GM15510 (cell line): Measurements from ENCODE around the gene ESR1.

Experiments
- POLR2A ChIP-seq: IDR thresholded peaks from 3 replicates; pipeline ENCODE4 v1.6.1; 2011; ENCODE audit warnings: borderline replicate concordance; ENCODE audit not compliant: insufficient read length; ENCODE audit errors: extremely low read depth

ESR1 gene

GRCh38 chr6:152135755-152136448 is 328.4 kb downstream of the ESR1 start:
- TF ChIP-seq POLR2A, result no peak

DNA sequence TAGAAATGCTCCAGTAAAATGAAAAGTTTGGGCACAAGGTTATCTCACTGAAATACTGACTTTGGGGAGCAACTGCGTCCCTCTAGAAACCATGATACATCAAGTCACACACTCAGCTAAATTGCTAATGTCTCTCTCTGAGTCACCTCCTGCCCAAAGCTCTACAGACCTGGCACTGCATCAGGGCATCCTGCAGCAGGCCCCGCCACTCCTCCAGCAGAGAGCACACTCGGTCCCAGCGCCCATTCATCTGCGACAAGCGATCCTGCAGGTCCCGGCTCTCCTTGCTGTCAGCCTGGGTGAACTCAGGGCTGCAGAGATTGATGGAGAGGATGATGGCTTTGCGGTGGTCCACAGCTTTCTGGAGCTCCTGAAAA is 329.0 kb downstream of the ESR1 start:
- TF ChIP-seq POLR2A, result no peak

DNA sequence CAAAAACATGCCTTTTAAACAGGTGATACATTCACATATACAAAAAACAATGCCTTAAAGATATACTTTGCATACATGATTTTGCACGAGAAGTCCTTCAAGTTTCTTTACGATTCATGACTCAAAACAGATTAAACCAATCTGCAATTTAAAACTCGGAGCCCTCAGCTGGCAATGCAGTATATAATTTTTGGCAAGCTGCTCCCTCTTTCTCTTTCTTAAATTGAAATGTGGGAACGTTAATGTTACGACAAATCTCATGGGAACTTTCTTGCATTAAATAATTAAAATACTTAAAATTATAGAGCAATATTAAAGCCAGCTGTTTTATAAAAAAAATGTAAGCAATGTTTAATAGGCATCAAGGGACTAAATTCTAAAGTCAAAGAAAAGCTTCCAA is 334.6 kb downstream of the ESR1 start:
- no peak for TF ChIP-seq POLR2A

DNA sequence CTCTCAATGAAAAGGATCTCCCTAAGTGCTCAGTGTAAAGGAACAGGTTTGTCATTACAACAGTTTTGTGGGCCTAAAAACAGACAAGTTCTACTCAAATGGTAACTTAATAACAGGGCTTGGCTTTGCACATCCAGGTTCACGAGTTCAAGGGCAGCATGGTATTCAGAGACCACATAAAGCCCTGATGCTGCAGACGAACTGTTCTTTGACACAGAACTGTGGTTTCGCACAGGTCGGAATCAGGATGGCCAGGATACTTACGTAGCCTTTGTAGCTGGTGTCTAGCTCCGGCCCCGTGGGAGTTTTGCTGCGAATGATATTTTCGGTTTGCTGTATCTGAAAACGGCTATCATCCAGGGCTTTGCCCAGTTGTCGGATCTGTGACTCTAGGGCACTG is 335.9 kb downstream of the ESR1 start:
- TF ChIP-seq POLR2A, result no peak

DNA sequence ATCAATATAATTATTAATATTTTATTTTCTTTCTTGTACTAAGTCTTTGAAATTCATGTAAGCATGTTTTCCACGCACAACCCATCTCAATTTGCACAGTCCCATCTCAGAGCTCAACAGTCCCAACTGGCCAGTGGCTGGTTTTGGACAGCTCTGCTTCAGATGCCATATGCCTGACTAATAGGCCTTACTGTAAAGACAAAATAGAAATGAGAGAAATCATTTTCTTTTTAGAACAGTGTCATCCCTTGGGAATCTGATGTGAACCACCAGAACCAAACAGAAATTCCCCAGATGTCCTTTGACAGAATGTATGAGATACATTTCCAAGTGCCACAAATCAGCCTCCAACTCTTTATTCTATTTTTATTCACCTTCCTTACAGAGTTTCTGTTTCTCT is 338.9 kb downstream of the ESR1 start:
- no peak for TF ChIP-seq POLR2A

DNA sequence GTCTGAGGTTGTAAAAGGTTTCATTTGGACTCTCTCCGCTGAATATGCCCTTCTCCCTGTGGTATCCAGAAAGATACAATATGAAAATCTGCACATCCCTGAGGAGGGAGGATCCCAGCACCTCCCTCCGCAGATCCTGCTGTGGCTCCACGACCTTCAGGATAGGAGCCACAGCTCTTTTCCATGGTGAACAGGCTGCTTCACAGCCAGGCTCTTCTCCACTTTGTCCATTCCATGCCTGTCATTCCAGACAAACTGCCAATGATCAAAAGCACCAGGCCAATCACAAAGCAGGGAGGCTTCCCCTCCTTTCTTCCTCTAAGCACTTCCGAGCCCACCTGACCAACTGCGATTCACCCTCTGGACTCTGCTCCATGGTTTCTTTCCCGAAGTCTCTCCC is 339.8 kb downstream of the ESR1 start:
- no peak for TF ChIP-seq POLR2A

DNA sequence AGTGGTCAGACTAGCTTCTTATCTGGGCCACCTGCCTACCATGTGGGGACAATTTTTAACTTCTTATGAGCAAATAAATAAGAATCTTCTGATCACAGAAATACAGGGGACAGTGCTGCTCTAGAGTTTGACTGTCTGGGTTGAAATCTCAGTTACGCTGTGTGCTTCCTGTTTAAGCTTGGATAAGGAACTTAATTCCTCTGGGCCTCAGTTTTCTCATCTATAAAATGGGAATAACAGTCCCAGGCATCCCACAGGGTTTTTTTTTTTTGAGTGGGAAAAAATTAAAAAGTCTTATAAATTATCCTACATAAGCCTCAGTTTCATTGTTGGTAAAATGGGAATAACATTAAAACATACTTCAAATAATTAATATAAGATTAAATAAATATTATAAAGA is 340.9 kb downstream of the ESR1 start:
- no peak for TF ChIP-seq POLR2A

DNA sequence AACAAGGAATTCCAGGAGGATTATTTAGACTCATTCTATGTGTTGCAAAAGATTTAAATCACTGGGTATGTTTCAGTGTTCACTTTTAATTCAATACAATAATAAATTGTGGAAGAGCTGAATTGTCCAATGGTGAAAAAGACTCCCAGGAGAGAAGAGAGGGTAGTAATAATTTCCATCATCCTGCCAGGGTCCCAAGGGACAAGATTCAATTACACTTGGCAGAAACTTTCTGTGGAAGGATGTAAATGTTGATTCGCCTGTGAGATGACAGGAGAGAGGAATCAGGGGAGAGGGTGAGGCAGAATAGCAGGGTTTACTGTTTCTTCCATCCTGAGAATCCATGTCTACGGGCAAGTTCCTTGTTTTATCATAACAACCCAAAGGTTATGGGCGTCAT is 342.7 kb downstream of the ESR1 start:
- no peak for TF ChIP-seq POLR2A

GRCh38 chr6:152151920-152152319 is 344.4 kb downstream of the ESR1 start:
- TF ChIP-seq POLR2A, result no peak

DNA sequence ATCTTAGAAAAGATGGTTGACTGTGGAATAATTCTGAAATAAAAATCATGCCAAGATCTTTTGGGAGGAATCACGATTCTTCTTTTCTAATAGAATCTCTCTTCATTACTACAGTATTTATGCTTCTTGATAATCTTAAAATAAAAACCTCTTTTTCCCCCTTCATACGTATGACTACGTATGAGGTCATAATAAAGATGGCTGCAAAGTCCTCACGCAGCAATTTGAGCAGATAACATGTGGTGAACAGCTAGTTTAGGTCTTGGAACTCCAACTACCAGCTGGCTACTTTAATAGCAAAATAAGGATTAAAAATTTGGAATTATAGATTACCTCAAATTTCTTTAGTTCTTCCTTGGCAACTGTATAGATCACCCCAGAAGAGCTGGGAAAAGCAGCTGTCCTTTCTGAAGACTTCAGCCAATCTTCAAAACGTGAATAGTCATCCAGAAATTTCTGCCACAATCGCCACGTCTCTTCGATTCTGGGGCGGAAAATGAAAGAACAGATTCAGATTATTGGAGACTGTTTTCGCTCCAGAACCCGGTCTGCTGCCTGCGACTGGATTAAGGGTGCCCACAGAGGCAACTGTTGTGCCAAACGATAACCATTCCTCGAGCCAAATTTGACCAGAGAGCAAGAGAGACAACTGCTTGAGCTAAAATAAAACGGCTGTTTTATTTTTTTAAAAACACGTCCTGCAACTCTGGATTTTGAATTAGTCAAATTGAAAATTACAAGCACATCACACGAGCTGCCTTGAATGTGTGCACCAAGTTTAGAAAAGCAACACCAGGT is 347.3 kb downstream of the ESR1 start:
- TF ChIP-seq POLR2A, result no peak

DNA sequence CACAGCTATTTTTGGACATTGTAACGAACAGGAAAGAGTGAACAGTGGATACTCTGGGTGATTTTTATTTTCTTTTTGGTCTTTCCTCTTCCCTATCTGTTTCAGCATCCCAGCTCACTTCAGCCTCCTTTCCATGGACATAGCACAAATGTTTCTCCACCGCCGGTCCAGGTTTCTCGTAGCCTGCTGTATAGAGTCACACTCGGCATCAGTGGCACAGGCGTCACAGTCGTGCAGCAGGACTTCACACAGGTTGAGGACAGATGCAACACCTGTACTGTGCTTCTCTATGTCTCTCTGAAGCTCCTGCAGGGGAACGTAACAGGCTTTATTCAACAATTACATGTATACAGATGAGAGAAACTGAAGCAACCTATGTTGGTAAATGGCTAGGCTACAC is 348.3 kb downstream of the ESR1 start:
- TF ChIP-seq POLR2A, result no peak

- no peak for TF ChIP-seq POLR2A
These were observed 352.9 kb downstream of the ESR1 start for GRCh38 chr6:152160346-152160745.

DNA sequence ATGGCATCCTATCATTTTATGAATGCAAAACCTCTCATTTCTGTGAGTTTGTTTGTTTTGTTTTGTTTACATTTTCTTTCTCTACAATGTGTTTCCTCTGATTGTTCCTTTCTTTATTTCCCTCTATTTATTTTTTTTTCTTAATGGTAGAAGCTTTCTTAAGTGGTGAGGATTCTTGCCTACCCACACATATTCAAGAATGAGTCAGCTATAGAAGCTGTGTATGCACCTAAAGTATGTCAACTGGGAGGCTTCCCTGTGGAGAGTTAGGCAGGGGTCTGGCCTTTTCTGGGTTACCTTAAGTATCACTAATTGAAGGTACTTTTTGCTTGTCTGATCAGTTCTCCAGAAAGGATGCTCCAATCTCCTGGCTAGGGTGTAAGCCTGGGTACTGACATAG is 354.0 kb downstream of the ESR1 start:
- TF ChIP-seq POLR2A, result no peak

DNA sequence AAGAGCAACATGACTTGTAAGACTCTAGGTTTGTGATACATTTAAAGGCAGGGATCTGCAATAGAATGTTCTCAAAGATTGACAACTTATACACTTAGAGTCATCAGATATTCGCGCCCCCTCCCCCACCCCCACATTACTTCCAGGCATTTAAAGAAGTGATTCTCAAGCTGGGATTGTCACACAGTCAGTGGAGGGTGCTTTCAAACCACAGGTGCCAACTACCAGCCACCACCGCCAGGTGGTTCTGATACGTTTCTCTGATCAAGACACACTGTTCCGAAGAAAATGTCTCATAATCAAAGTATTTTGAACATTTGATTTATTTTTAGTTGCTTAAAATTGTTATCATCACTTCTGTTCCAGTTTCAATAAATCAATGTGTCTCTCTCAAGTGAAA is 357.5 kb downstream of the ESR1 start:
- no peak for TF ChIP-seq POLR2A

DNA sequence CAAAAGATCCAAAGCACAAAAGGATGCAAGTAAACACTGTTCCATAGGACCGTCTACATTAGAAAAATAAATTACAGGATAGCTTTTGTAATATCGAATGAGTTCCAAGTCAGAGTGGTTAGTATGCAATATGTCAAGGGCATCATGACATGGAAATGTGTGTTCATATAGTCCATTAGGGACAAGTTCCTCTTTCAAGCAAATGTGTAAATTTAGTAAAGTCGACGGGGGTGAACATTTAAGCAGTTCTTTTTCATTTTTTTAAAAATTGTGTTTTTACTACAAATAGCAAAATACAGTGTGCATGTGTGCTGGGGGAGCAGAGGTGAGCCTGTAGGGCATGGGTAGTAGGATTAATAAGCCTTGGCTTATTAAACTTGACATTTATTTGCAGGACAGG is 359.0 kb downstream of the ESR1 start:
- TF ChIP-seq POLR2A, result no peak

- no peak for TF ChIP-seq POLR2A
These were observed 359.4 kb downstream of the ESR1 start for GRCh38 chr6:152166897-152167296.
